OCI-LY3 (cell line): ENCODE results near the gene TEX22.

Source experiments
- EZH2phosphoT487 ChIP-seq: fragments of 200-600 bp; shearing (Covaris generic); IDR thresholded peaks from 2 replicates; pipeline ENCODE4 v1.6.1; 2018; ENCODE audit warnings: antibody characterized with exemption, mixed run types, low read depth
- TF ChIP-seq, protein P1 (sequence below): fragments of 200-600, 300-600 bp; sonication (generic); IDR thresholded peaks from 2 replicates; pipeline ENCODE4 v1.5.1; 2014; ENCODE audit warnings: antibody characterized with exemption, low read length, low read depth

DNA sequence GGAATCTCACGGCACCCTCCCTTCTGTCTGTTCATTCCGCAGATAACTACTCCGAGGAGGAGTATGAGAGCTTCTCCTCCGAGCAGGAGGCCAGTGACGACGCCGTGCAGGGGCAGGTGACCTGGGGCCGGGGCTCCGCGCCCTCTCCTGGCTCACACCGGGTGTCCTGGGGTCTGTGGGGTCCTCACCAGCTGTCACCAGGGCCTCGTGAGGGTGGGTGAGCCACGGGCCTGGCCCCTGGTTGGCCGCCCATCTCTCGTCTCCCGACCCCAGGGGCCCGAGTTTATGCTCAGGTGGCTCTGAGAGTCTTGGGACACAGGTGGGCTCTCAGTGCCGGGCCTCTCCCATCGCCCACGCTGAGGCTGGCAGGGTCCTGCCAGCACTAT lies 30.3 kb upstream of the TEX22 start:
- TF ChIP-seq, protein P1, sequence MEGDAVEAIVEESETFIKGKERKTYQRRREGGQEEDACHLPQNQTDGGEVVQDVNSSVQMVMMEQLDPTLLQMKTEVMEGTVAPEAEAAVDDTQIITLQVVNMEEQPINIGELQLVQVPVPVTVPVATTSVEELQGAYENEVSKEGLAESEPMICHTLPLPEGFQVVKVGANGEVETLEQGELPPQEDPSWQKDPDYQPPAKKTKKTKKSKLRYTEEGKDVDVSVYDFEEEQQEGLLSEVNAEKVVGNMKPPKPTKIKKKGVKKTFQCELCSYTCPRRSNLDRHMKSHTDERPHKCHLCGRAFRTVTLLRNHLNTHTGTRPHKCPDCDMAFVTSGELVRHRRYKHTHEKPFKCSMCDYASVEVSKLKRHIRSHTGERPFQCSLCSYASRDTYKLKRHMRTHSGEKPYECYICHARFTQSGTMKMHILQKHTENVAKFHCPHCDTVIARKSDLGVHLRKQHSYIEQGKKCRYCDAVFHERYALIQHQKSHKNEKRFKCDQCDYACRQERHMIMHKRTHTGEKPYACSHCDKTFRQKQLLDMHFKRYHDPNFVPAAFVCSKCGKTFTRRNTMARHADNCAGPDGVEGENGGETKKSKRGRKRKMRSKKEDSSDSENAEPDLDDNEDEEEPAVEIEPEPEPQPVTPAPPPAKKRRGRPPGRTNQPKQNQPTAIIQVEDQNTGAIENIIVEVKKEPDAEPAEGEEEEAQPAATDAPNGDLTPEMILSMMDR, result no peak
- no peak for TF ChIP-seq EZH2phosphoT487
